H1 (cell line): ENCODE data around the gene TUBB4B. TPM values are rescaled to one million over a fixed set of nuclear protein-coding genes. Genes with fewer than 3 reads are reported as not detected.

Experiments used
- CTCF ChIA-PET: fragments of 300-600 bp; sonication (Branson Sonifier 250); formaldehyde crosslinking; loops from one replicate; lab custom pipeline; 2021; ENCODE audit not compliant: partially characterized antibody; lab: Charles Lee
- POLR2A ChIA-PET: fragments of 300-600 bp; sonication (Branson Sonifier 250); formaldehyde crosslinking; loops from one replicate; lab custom pipeline; 2021; ENCODE audit warnings: inconsistent platforms; ENCODE audit not compliant: partially characterized antibody; lab: Charles Lee
- DNase-seq, 2 experiments: peaks; one replicate each; pipeline versions ENCODE4 v3.0.0 to v3.0.0-alpha.2; 2010 to 2022; ENCODE audit warnings: low spot score in 2 of 2, low read depth in 1 of 2, mixed read lengths in 1 of 2
- FAIRE-seq: peaks from 2 replicates; lab custom pipeline; 2011; peaks lifted over from hg19 to GRCh38; lab: Jason Lieb, UNC
- H2AFZ ChIP-seq: 2 replicates; pipeline ENCODE4 v1.8.1; 2012; ENCODE audit warnings: low read length, inconsistent platforms
- H2AK5ac ChIP-seq: 2 replicates; pipeline ENCODE4 v1.6.1; 2013; ENCODE audit warnings: low read depth, low read length
- H2BK120ac ChIP-seq: replicated peaks from 2 replicates; pipeline ENCODE3; 2013; ENCODE audit warnings: low read depth, low read length, inconsistent platforms
- H2BK12ac ChIP-seq: 2 replicates; pipeline ENCODE4 v1.6.1; 2013; ENCODE audit warnings: low read depth, low read length
- H2BK15ac ChIP-seq: 2 replicates; pipeline ENCODE4 v1.6.1; 2013; ENCODE audit warnings: low read length
- H2BK20ac ChIP-seq: 2 replicates; pipeline ENCODE4 v1.6.1; 2013; ENCODE audit warnings: low read length
- H2BK5ac ChIP-seq: 2 replicates; pipeline ENCODE4 v1.6.1; 2013; ENCODE audit warnings: low read depth, low read length
- H3K14ac ChIP-seq: 2 replicates; pipeline ENCODE4 v1.6.1; 2013; ENCODE audit warnings: inconsistent platforms; ENCODE audit not compliant: insufficient read length
- H3K18ac ChIP-seq: 2 replicates; pipeline ENCODE4 v1.6.1; 2013; ENCODE audit warnings: low read length; ENCODE audit errors: extremely low read depth
- H3K23ac ChIP-seq: 2 replicates; pipeline ENCODE4 v1.6.1; 2013; ENCODE audit warnings: inconsistent platforms; ENCODE audit not compliant: insufficient read length
- H3K23me2 ChIP-seq: 2 replicates; pipeline ENCODE4 v1.6.1; 2013; ENCODE audit warnings: low read depth, low read length
- H3K27ac ChIP-seq: 2 replicates; pipeline ENCODE4 v1.6.1; 2011; ENCODE audit warnings: low read depth, low read length, inconsistent platforms
- H3K27me3 ChIP-seq, 4 experiments: replicated peaks in 1 of 4; 1 replicate in 1 of 4; 2 replicates in 3 of 4; pipeline versions ENCODE4 v1.6.1 to v1.8.1; 2011 to 2013; ENCODE audit warnings: low read length in 3 of 4, mild to moderate bottlenecking in 3 of 4, inconsistent platforms in 2 of 4, mixed read lengths in 2 of 4, moderate library complexity in 1 of 4; ENCODE audit not compliant: control insufficient read depth in 3 of 4, insufficient read depth in 3 of 4; ENCODE audit errors: extremely low read depth in 1 of 4
- H3K36me3 ChIP-seq, 4 experiments: 2 replicates each; pipeline versions ENCODE4 v1.6.1 to v1.8.1; 2011 to 2013; ENCODE audit warnings: mild to moderate bottlenecking in 4 of 4, low read length in 3 of 4, moderate library complexity in 2 of 4, control low read depth in 1 of 4, inconsistent platforms in 1 of 4; ENCODE audit not compliant: insufficient read depth in 4 of 4, control insufficient read depth in 2 of 4
- H3K4ac ChIP-seq: replicated peaks from 2 replicates; pipeline ENCODE3; 2013; ENCODE audit warnings: low read length, low read depth, mixed read lengths, inconsistent platforms; ENCODE audit not compliant: insufficient read length
- H3K4me1 ChIP-seq, 4 experiments: replicated peaks in 1 of 4; 1 replicate in 1 of 4; 2 replicates in 3 of 4; pipeline versions ENCODE4 v1.6.1 to v1.8.1; 2011 to 2013; ENCODE audit warnings: low read length in 3 of 4, inconsistent platforms in 2 of 4, mixed read lengths in 1 of 4; ENCODE audit not compliant: insufficient read depth in 4 of 4, control insufficient read depth in 3 of 4
- H3K4me2 ChIP-seq, 2 experiments: 2 replicates each; pipeline versions ENCODE4 v1.6.1 to v1.8.1; 2011 to 2013; ENCODE audit warnings: low read depth in 2 of 2, low read length in 2 of 2, control low read depth in 1 of 2, inconsistent platforms in 1 of 2, mild to moderate bottlenecking in 1 of 2; ENCODE audit not compliant: insufficient read depth in 1 of 2
- H3K4me3 ChIP-seq, 4 experiments: fragments of 200-600, 300-600 bp in 1 of 4; sonication (generic), shearing (Covaris generic), sonication (Bioruptor Twin) in 1 of 4; 2 replicates each; pipeline versions ENCODE4 v1.5.1 to v1.8.1; 2011 to 2016; ENCODE audit warnings: low read length in 4 of 4, low read depth in 3 of 4, control low read depth in 2 of 4, inconsistent platforms in 2 of 4, mild to moderate bottlenecking in 2 of 4, mixed read lengths in 1 of 4, moderate library complexity in 1 of 4; ENCODE audit not compliant: insufficient read depth in 2 of 4; ENCODE audit errors: extremely low read depth in 1 of 4
- H3K56ac ChIP-seq: replicated peaks from 2 replicates; pipeline ENCODE3; 2013; ENCODE audit warnings: low read depth, mild to moderate bottlenecking, mixed read lengths, low read length, inconsistent platforms; ENCODE audit not compliant: insufficient read length
- H3K79me1 ChIP-seq: 2 replicates; pipeline ENCODE4 v1.6.1; 2013; ENCODE audit warnings: low read depth, low read length, control low read depth
- H3K79me2 ChIP-seq, 2 experiments: 2 replicates each; pipeline versions ENCODE4 v1.6.1 to v1.8.1; 2012 to 2013; ENCODE audit warnings: low read length in 2 of 2, mild to moderate bottlenecking in 2 of 2, inconsistent platforms in 1 of 2; ENCODE audit not compliant: insufficient read depth in 2 of 2, control insufficient read depth in 1 of 2
- H3K9ac ChIP-seq, 4 experiments: replicated peaks in 1 of 4; 1 replicate in 1 of 4; 2 replicates in 3 of 4; pipeline versions ENCODE4 v1.6.1 to v1.8.1; 2011 to 2013; ENCODE audit warnings: low read depth in 3 of 4, low read length in 3 of 4, control low read depth in 2 of 4, mild to moderate bottlenecking in 2 of 4, moderate library complexity in 2 of 4, inconsistent platforms in 1 of 4; ENCODE audit errors: extremely low read depth in 1 of 4
- H3K9me3 ChIP-seq, 2 experiments: 2 replicates each; pipeline versions ENCODE4 v1.6.1 to v1.8.1; 2012 to 2013; ENCODE audit warnings: mild to moderate bottlenecking in 2 of 2, moderate library complexity in 2 of 2, control low read depth in 1 of 2, inconsistent platforms in 1 of 2, low read depth in 1 of 2, low read length in 1 of 2, mixed read lengths in 1 of 2; ENCODE audit not compliant: insufficient read depth in 2 of 2
- H4K20me1 ChIP-seq, 2 experiments: replicated peaks in 1 of 2; 2 replicates each; pipeline versions ENCODE3 to v1.8.1; 2011 to 2013; ENCODE audit warnings: inconsistent platforms in 2 of 2, low read length in 2 of 2, mild to moderate bottlenecking in 1 of 2; ENCODE audit not compliant: insufficient read depth in 2 of 2, control insufficient read depth in 1 of 2
- H4K5ac ChIP-seq: 2 replicates; pipeline ENCODE4 v1.6.1; 2013; ENCODE audit warnings: low read length, low read depth, mixed read lengths, inconsistent platforms; ENCODE audit not compliant: insufficient read length
- H4K8ac ChIP-seq: 2 replicates; pipeline ENCODE4 v1.8.0; 2013; ENCODE audit warnings: mild to moderate bottlenecking, moderate library complexity, low read length, inconsistent platforms; ENCODE audit not compliant: insufficient read depth; ENCODE audit errors: extremely low read depth
- H4K91ac ChIP-seq: replicated peaks from 2 replicates; pipeline ENCODE3; 2013; ENCODE audit warnings: low read length, mixed read lengths, inconsistent platforms; ENCODE audit not compliant: insufficient read length
- ASH2L ChIP-seq: fragments of 200-600, 300-600 bp; sonication (generic); IDR thresholded peaks from one replicate; pipeline ENCODE4 v1.7.1; 2017; ENCODE audit warnings: low read length
- BACH1 ChIP-seq: IDR thresholded peaks from 2 replicates; pipeline ENCODE4 v1.6.1; 2012; ENCODE audit warnings: low read length, improper control_type of control experiment
- CHD1 ChIP-seq: IDR thresholded peaks from 2 replicates; pipeline ENCODE4 v1.6.1; 2012; ENCODE audit warnings: low read depth, low read length, improper control_type of control experiment
- MAX ChIP-seq: IDR thresholded peaks from 2 replicates; pipeline ENCODE4 v1.6.1; 2012; ENCODE audit warnings: inconsistent platforms
- SP2 ChIP-seq: IDR thresholded peaks from 2 replicates; pipeline ENCODE4 v1.6.1; 2012; ENCODE audit warnings: mild to moderate bottlenecking, low read length, inconsistent platforms
- TAF7 ChIP-seq: optimal IDR thresholded peaks from 2 replicates; pipeline ENCODE3; 2011; ENCODE audit warnings: low read depth, mild to moderate bottlenecking, inconsistent platforms, low read length, moderate library complexity, borderline replicate concordance
- ZNF274 ChIP-seq: IDR thresholded peaks from 2 replicates; pipeline ENCODE4 v1.7.0; 2012; ENCODE audit warnings: low read length, borderline replicate concordance; ENCODE audit errors: extremely low read depth
- WGBS, 2 experiments: shearing (Covaris generic) in 1 of 2; methylation state at CpG; one replicate each; pipeline versions ENCODE4 v1.1.6 to v1.1.7; 2013 to 2015; ENCODE audit warnings: low lambda C conversion rate in 2 of 2, mixed read lengths in 2 of 2, inconsistent platforms in 1 of 2, low coverage in 1 of 2, missing lambda C conversion rate in 1 of 2; ENCODE audit not compliant: insufficient replicate concordance in 2 of 2, insufficient coverage in 1 of 2, insufficient read length in 1 of 2; ENCODE audit errors: extremely low coverage in 1 of 2, missing lambda C conversion rate in 1 of 2; 5-methylcytosine and 5-hydroxymethylcytosine counted together
- polyA plus RNA-seq, 7 experiments: library from polyadenylated mRNA; depleted of rRNA in 3 of 7; stranded (reverse) in 5 of 7; unstranded in 2 of 7; fragments of >200 nt in 5 of 7; fragments of 200-250 nt in 2 of 7; gene quantifications; 1 replicate in 5 of 7; 2 replicates in 1 of 7; 4 replicates in 1 of 7; pipeline versions ENCODE4 v1.2.1 to v1.2.3, GENCODE V29; 2011 to 2013; ENCODE audit warnings: missing spikeins in 2 of 7, mixed read lengths in 2 of 7
- total RNA-seq: library from RNA; stranded (reverse); fragmentation: NEBNext Ultra II Directional; extraction: Animal tissue kit (Norgen Biotek cat#: 25700); gene quantifications from 2 replicates; pipeline ENCODE4 v1.2.1, GENCODE V29; 2021
- TF ChIP-seq, protein P1 (sequence below), 3 experiments: IDR thresholded peaks; 1 replicate in 2 of 3; 2 replicates in 1 of 3; pipeline versions ENCODE4 v1.5.1 to v1.6.1; 2011; ENCODE audit warnings: low read length in 3 of 3, mild to moderate bottlenecking in 3 of 3, inconsistent platforms in 2 of 3, low read depth in 1 of 3, moderate library complexity in 1 of 3; ENCODE audit not compliant: insufficient read depth in 1 of 3; ENCODE audit errors: control extremely low read depth in 1 of 3

The TUBB4B gene
- total and polyA plus RNA-seq, 2 of the 8 experiments (the other 6 are each of a cell fraction or from before 2014, with no cell fraction given), result 280 to 307 TPM

GRCh38 chr9:137240318-137240840, 708 bp upstream of the TUBB4B start:
- no peak overlapping the region for H3K23ac ChIP-seq
- H4K20me1 ChIP-seq, result peaks cover 22 to 23% of the 10 kb centered on the region in 2 experiments
- H2BK120ac ChIP-seq, result no peak overlapping the region
- H3K4me2 ChIP-seq, result peak overlapping the region; percentile 49 to 75
- H3K18ac ChIP-seq, result peak overlapping the region; percentile 95; the same call in 1 of the 2 replicates
- peak overlapping the region; percentile 52 for H4K5ac ChIP-seq
- no peak overlapping the region for H2BK12ac ChIP-seq
- peaks cover 5% of the 10 kb centered on the region for H3K79me1 ChIP-seq
- H3K14ac ChIP-seq, result no peak overlapping the region
- H3K23me2 ChIP-seq, result peaks cover 5% of the 10 kb centered on the region; the same call in 1 of the 2 replicates
- DNase-seq (no peak), FAIRE-seq (no peak)
- H3K36me3 ChIP-seq, result peaks cover 6 to 18% (median 15%) of the 10 kb centered on the region in 4 experiments; a peak in 7 of 8 replicates
- H3K56ac ChIP-seq, result peak overlapping the region; percentile 77
- no peak overlapping the region for H3K4ac ChIP-seq
- no peak overlapping the region for H2BK15ac ChIP-seq
- ChIA-PET CTCF (interaction anchor here (0.6 to 9.1 kb wide), 9 partner anchors 13 to 102 kb away, joined by 3 to 113 read pairs (median 4); partner anchors contain the start of genes CYSRT1, RNF208 and RNF224), POLR2A (interaction anchor here (0.6 to 69.9 kb wide), 43 partner anchors 5 to 364 kb away, joined by 3 to 1462 read pairs (median 3); partner anchors contain the start of genes ABCA2, CYSRT1, ENTPD2 and GRIN1)
- H3K9me3 ChIP-seq, result no peaks in the 10 kb centered on the region
- 2% methylated on average over 43 of the region's 58 CpGs; no CpG with 5 or more reads in 1 of the 2 experiments for WGBS, 2 experiments
- no peak overlapping the region for H2BK20ac ChIP-seq
- H2AFZ ChIP-seq, result no peak overlapping the region
- H3K79me2 ChIP-seq, result peaks cover 0 to 20% of the 10 kb centered on the region in 2 experiments; a peak in 2 of 4 replicates
- H3K4me3 ChIP-seq, result peak overlapping the region; percentile 64 to 83 (median 70)
- H2BK5ac ChIP-seq, result peak overlapping the region; percentile 95
- peaks cover 0 to 27% (median 21%) of the 10 kb centered on the region in 4 experiments; a peak in 6 of 7 replicates for H3K4me1 ChIP-seq
- H3K27ac ChIP-seq, result peak overlapping the region; percentile 67; the same call in 1 of the 2 replicates
- peak overlapping the region; percentile 91; the same call in 1 of the 2 replicates for H4K8ac ChIP-seq
- no peaks in the 10 kb centered on the region for H3K27me3 ChIP-seq
- H2AK5ac ChIP-seq, result no peak overlapping the region
- peak overlapping the region; percentile 91 for H4K91ac ChIP-seq
- H3K9ac ChIP-seq, result peak overlapping the region; percentile 29 to 63 (median 58); a peak in 6 of 7 replicates
- TF ChIP-seq BACH1 (peak; percentile 60; the same call in 1 of the 2 replicates), ASH2L (peak; percentile 35), ZNF274 (no peak), SP2 (no peak), TAF7 (no peak), CHD1 (no peak), MAX (peak; percentile 73; the same call in 1 of the 2 replicates)
- TF ChIP-seq, protein P1, sequence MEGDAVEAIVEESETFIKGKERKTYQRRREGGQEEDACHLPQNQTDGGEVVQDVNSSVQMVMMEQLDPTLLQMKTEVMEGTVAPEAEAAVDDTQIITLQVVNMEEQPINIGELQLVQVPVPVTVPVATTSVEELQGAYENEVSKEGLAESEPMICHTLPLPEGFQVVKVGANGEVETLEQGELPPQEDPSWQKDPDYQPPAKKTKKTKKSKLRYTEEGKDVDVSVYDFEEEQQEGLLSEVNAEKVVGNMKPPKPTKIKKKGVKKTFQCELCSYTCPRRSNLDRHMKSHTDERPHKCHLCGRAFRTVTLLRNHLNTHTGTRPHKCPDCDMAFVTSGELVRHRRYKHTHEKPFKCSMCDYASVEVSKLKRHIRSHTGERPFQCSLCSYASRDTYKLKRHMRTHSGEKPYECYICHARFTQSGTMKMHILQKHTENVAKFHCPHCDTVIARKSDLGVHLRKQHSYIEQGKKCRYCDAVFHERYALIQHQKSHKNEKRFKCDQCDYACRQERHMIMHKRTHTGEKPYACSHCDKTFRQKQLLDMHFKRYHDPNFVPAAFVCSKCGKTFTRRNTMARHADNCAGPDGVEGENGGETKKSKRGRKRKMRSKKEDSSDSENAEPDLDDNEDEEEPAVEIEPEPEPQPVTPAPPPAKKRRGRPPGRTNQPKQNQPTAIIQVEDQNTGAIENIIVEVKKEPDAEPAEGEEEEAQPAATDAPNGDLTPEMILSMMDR (IDR thresholded peaks at IDR 0.05; ENCODE audit: control extremely low read depth in 1 of 3, insufficient read depth in 1 of 3, low read depth in 1 of 3, low read length in 3 of 3), result peak in 2 of 3 experiments; percentile 3 to 27; a peak in 2 of 4 replicates
